Loucy (cell line): ENCODE data around the gene KLF16.
"Not testable (repeated sequence)": the region's sequence is repeated elsewhere in the genome, so short reads cannot be mapped to it uniquely, and the experiment has no call there.

ENCODE experiments used
- H2AFZ ChIP-seq: fragments of 200-600 bp; sonication (generic); 2 replicates; pipeline ENCODE4 v1.6.0; 2016; ENCODE audit warnings: antibody characterized with exemption, mild to moderate bottlenecking, low read length, moderate library complexity
- H3F3A ChIP-seq: fragments of 200-600 bp; 2 replicates; pipeline ENCODE4 v1.6.0; 2016; ENCODE audit warnings: antibody characterized with exemption, low read depth, mild to moderate bottlenecking
- H3K27me3 ChIP-seq: fragments of 200-600 bp; sonication (generic); 2 replicates; pipeline ENCODE4 v1.6.1; 2014; ENCODE audit warnings: low read length, mild to moderate bottlenecking; ENCODE audit not compliant: insufficient read depth, poor library complexity, severe bottlenecking
- H3K36me3 ChIP-seq: fragments of 200-600 bp; sonication (generic); 2 replicates; pipeline ENCODE4 v1.6.1; 2016; ENCODE audit warnings: low read length; ENCODE audit not compliant: insufficient read depth
- H3K4me1 ChIP-seq: fragments of 200-600 bp; sonication (generic); 2 replicates; pipeline ENCODE4 v1.5.1; 2014; ENCODE audit warnings: low read length, mild to moderate bottlenecking; ENCODE audit not compliant: insufficient read depth, poor library complexity, severe bottlenecking
- H3K4me2 ChIP-seq: fragments of 200-600 bp; sonication (generic); 2 replicates; pipeline ENCODE4 v1.6.0; 2014; ENCODE audit warnings: antibody characterized with exemption, low read length, low read depth, mild to moderate bottlenecking; ENCODE audit not compliant: poor library complexity, severe bottlenecking
- H3K4me3 ChIP-seq: fragments of 200-600 bp; sonication (generic); 2 replicates; pipeline ENCODE4 v1.5.1; 2014; ENCODE audit warnings: low read length, mild to moderate bottlenecking, mixed read lengths; ENCODE audit not compliant: poor library complexity, severe bottlenecking
- H3K79me2 ChIP-seq: fragments of 200-600 bp; sonication (generic); 2 replicates; pipeline ENCODE4 v1.6.1; 2014; ENCODE audit warnings: low read length; ENCODE audit not compliant: insufficient read depth
- H3K9ac ChIP-seq: fragments of 200-600 bp; sonication (generic); 2 replicates; pipeline ENCODE4 v1.6.0; 2014; ENCODE audit warnings: mild to moderate bottlenecking, low read depth, low read length, moderate library complexity; ENCODE audit not compliant: poor library complexity, severe bottlenecking
- H3K9me2 ChIP-seq: fragments of 200-600 bp; sonication (generic); replicated peaks from 2 replicates; pipeline ENCODE4 v1.6.1; 2016; ENCODE audit warnings: low read depth, low read length, mixed read lengths
- H3K9me3 ChIP-seq: fragments of 200-600 bp; sonication (generic); 2 replicates; pipeline ENCODE4 v1.6.1; 2014; ENCODE audit warnings: mild to moderate bottlenecking, antibody characterized with exemption, low read length, low read depth; ENCODE audit not compliant: insufficient read depth
- H4K20me1 ChIP-seq: fragments of 200-600 bp; sonication (generic); 2 replicates; pipeline ENCODE4 v1.6.0; 2014; ENCODE audit warnings: antibody characterized with exemption, low read length, mild to moderate bottlenecking; ENCODE audit not compliant: insufficient read depth, poor library complexity, severe bottlenecking
- CTCF ChIP-seq: fragments of 200-600 bp; sonication (generic); conservative IDR thresholded peaks from 2 replicates; pipeline ENCODE4 v1.5.1; 2014; ENCODE audit warnings: mild to moderate bottlenecking, antibody characterized with exemption, low read length
- EZH2phosphoT487 ChIP-seq: fragments of 200-600 bp; IDR thresholded peaks from 2 replicates; pipeline ENCODE4 v1.6.1; 2018; ENCODE audit warnings: antibody characterized with exemption, mild to moderate bottlenecking, moderate library complexity, borderline replicate concordance

The KLF16 gene

GRCh38 chr19:1880611-1881392 lies 17.4 kb upstream of the KLF16 start:
- H3K9ac ChIP-seq: no peak overlapping the region
- H3K27me3 ChIP-seq: no peaks in the 10 kb centered on the region
- H3K4me3 ChIP-seq: no peak overlapping the region
- H3K9me3 ChIP-seq: no peaks in the 10 kb centered on the region
- H3K79me2 ChIP-seq: peaks cover 49% of the 10 kb centered on the region
- peaks cover 38% of the 10 kb centered on the region for H3K4me1 ChIP-seq
- H3K36me3 ChIP-seq: no peaks in the 10 kb centered on the region
- H4K20me1 ChIP-seq: peaks cover 38% of the 10 kb centered on the region
- peak overlapping the region; percentile 4 for H3K4me2 ChIP-seq
- no peak overlapping the region for H2AFZ ChIP-seq
- H3F3A ChIP-seq: no peaks in the 10 kb centered on the region
- H3K9me2 ChIP-seq: no peaks in the 10 kb centered on the region
- TF ChIP-seq EZH2phosphoT487 (no peak), CTCF (no peak)

- peaks cover 39% of the 10 kb centered on the region for H3K4me1 ChIP-seq
- H4K20me1 ChIP-seq: peaks cover 45% of the 10 kb centered on the region
- H3K4me3 ChIP-seq, H2AFZ ChIP-seq, H3K36me3 ChIP-seq, H3K9ac ChIP-seq, H3K4me2 ChIP-seq, H3F3A ChIP-seq, H3K9me3 ChIP-seq, H3K9me2 ChIP-seq, H3K27me3 ChIP-seq: not testable (repeated sequence)
- peaks cover 56% of the 10 kb centered on the region for H3K79me2 ChIP-seq
These were observed 16.6 kb upstream of the KLF16 start for GRCh38 chr19:1879982-1880381.

- not testable (repeated sequence) for H3K9me3 ChIP-seq, H3K36me3 ChIP-seq, H3K4me3 ChIP-seq, H3F3A ChIP-seq, H3K4me2 ChIP-seq, H3K9me2 ChIP-seq, H3K9ac ChIP-seq, H2AFZ ChIP-seq, H3K27me3 ChIP-seq
- Histone ChIP-seq H4K20me1 (peaks cover 44% of the 10 kb centered on the region), H3K79me2 (peaks cover 56% of the 10 kb centered on the region), H3K4me1 (peaks cover 40% of the 10 kb centered on the region)
These were observed 15.2 kb upstream of the KLF16 start for GRCh38 chr19:1878583-1878982.

GRCh38 chr19:1877280-1877660 lies 13.9 kb upstream of the KLF16 start:
- H3K4me3 ChIP-seq, H3K36me3 ChIP-seq: not testable (repeated sequence)
- H4K20me1 ChIP-seq: peaks cover 42% of the 10 kb centered on the region

More at GRCh38 chr19:1877280-1877660, 13.9 kb upstream of the KLF16 start:
- H3F3A ChIP-seq, H3K9me3 ChIP-seq, H3K9me2 ChIP-seq, H3K4me2 ChIP-seq, H2AFZ ChIP-seq, H3K9ac ChIP-seq, H3K27me3 ChIP-seq: not testable (repeated sequence)
- Histone ChIP-seq H3K4me1 (peaks cover 31% of the 10 kb centered on the region), H3K79me2 (peaks cover 56% of the 10 kb centered on the region)
